HCT116 (cell line): Measurements from ENCODE around the gene XAGE3.
"Not testable (repeated sequence)": the region's sequence is repeated elsewhere in the genome, so short reads cannot be mapped to it uniquely, and the experiment has no call there.

Experiments
- CBX3 ChIP-seq: IDR thresholded peaks from 2 replicates; pipeline ENCODE4 v1.6.1; 2012; ENCODE audit warnings: low read depth
- ELF1 ChIP-seq: IDR thresholded peaks from 2 replicates; pipeline ENCODE4 v1.6.1; 2012; ENCODE audit warnings: low read depth, borderline replicate concordance
- EZH2 ChIP-seq: fragments of 200-600 bp; sonication (generic); IDR thresholded peaks from 2 replicates; pipeline ENCODE4 v1.6.1; 2017; ENCODE audit warnings: antibody characterized with exemption, mixed run types
- JUND ChIP-seq: IDR thresholded peaks from 2 replicates; pipeline ENCODE4 v1.6.1; 2012
- SP1 ChIP-seq: IDR thresholded peaks from 2 replicates; pipeline ENCODE4 v1.6.1; 2012; ENCODE audit warnings: low read depth
- TF ChIP-seq, protein P1 (sequence below): IDR thresholded peaks from 2 replicates; pipeline ENCODE4 v1.6.1; 2012

DNA sequence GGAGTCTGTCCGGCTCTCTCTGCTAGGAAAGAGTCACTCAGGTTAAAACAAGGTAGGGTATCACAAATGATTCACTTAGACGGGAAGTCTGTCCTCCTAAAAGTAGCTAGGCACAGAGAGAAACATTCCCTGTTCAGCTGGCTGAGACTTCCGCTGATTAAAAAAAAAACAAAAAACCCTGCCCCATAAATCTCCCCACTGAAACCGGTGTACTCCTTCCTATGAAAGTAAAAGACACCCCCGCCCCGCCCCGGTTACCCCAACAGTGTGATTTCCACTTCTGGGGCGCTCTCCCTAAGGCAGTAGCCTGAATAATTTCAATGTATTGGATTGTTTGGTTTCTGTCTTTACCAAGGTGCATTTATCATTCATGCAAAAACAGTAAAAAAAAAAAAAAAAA is 28.6 kb upstream of the XAGE3 start:
- TF ChIP-seq SP1, ELF1, CBX3, EZH2, JUND: not testable (repeated sequence)
- TF ChIP-seq, protein P1, sequence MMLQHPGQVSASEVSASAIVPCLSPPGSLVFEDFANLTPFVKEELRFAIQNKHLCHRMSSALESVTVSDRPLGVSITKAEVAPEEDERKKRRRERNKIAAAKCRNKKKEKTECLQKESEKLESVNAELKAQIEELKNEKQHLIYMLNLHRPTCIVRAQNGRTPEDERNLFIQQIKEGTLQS = not testable (repeated sequence)
